ENCODE results near the gene AGK.

DNA sequence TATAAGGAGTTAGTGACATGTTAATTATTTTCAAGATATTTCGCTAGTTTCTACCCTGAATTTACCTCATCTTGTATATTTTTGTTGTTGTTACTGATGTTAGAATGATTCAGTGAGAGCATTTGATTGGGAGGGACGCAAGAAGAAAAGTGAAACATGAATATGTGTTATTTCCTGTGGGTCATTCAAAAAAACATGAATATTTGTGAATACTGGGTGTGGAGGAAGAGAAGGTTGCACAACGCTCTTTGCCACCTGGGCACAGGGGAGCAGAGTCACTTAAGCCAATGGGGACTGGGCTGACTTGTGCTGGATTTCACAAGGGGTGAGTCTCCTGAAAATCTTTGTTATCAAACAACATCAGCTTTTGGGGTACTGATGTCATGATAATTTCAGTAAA, 39.5 kb downstream of the AGK start:
- TF ChIP-seq, protein P1, sequence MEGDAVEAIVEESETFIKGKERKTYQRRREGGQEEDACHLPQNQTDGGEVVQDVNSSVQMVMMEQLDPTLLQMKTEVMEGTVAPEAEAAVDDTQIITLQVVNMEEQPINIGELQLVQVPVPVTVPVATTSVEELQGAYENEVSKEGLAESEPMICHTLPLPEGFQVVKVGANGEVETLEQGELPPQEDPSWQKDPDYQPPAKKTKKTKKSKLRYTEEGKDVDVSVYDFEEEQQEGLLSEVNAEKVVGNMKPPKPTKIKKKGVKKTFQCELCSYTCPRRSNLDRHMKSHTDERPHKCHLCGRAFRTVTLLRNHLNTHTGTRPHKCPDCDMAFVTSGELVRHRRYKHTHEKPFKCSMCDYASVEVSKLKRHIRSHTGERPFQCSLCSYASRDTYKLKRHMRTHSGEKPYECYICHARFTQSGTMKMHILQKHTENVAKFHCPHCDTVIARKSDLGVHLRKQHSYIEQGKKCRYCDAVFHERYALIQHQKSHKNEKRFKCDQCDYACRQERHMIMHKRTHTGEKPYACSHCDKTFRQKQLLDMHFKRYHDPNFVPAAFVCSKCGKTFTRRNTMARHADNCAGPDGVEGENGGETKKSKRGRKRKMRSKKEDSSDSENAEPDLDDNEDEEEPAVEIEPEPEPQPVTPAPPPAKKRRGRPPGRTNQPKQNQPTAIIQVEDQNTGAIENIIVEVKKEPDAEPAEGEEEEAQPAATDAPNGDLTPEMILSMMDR (IDR thresholded peaks at IDR 0.05; ENCODE audit: poor library complexity), result no peak
- TF ChIP-seq EZH2phosphoT487 (IDR thresholded peaks at IDR 0.05; ENCODE audit: low read depth, severe bottlenecking, unreplicated experiment) (no peak), EZH2 (IDR thresholded peaks at IDR 0.05; ENCODE audit: borderline replicate concordance) (no peak)
